Measurements from ENCODE around the gene KCTD15. TPM values are rescaled to one million over a fixed set of nuclear protein-coding genes. Genes with fewer than 3 reads are reported as not detected.

KCTD15 gene
- total RNA-seq, 1 experiment from 2014 or later: 41.5 TPM

DNA sequence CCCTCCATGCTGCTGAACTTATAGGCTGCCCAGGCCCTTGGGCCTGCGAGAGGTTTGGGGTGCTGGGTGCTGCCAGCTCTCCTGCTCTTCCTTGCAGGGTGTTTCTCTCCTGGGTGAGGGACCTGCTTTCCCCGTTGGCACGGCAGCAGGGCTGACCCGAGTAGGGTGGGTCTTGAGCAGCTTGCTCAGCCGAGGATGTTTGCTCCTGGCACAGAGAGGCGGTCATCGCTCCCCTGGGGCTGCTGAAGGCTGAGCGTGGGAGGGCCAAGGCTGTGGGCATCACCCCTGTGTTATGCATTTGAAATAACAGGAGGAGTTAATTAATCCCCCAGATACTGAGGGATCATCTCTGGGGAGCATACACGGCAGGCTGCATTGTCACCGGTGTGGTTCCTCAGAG lies 5.3 kb downstream of the KCTD15 start:
- no peak for DNase-seq (ENCODE audit: low spot score)
- TF ChIP-seq ELF4 (CRISPR knock-in tag; IDR thresholded peaks at IDR 0.05; ENCODE audit: low read depth) (no peak), SOX15 (CRISPR knock-in tag; IDR thresholded peaks at IDR 0.05) (no peak), ZNF138 (CRISPR knock-in tag; conservative IDR thresholded peaks at IDR 0.05) (no peak), ZNF232 (CRISPR knock-in tag; IDR thresholded peaks at IDR 0.05) (no peak), ETV6 (CRISPR knock-in tag; IDR thresholded peaks at IDR 0.05) (no peak), OVOL2 (CRISPR knock-in tag; IDR thresholded peaks at IDR 0.05; ENCODE audit: borderline replicate concordance) (no peak), MXD4 (CRISPR knock-in tag; IDR thresholded peaks at IDR 0.05; ENCODE audit: borderline replicate concordance) (no peak), ZBTB21 (CRISPR knock-in tag; IDR thresholded peaks at IDR 0.05; ENCODE audit: borderline replicate concordance) (no peak), SMAD3 (CRISPR knock-in tag; IDR thresholded peaks at IDR 0.05; ENCODE audit: borderline replicate concordance) (no peak)
- TF ChIP-seq, protein P1, sequence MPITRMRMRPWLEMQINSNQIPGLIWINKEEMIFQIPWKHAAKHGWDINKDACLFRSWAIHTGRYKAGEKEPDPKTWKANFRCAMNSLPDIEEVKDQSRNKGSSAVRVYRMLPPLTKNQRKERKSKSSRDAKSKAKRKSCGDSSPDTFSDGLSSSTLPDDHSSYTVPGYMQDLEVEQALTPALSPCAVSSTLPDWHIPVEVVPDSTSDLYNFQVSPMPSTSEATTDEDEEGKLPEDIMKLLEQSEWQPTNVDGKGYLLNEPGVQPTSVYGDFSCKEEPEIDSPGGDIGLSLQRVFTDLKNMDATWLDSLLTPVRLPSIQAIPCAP (CRISPR knock-in tag; IDR thresholded peaks at IDR 0.05): no peak
- TF ChIP-seq, protein P2, sequence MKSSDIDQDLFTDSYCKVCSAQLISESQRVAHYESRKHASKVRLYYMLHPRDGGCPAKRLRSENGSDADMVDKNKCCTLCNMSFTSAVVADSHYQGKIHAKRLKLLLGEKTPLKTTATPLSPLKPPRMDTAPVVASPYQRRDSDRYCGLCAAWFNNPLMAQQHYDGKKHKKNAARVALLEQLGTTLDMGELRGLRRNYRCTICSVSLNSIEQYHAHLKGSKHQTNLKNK (CRISPR knock-in tag; IDR thresholded peaks at IDR 0.05): no peak
- TF ChIP-seq, protein P3, sequence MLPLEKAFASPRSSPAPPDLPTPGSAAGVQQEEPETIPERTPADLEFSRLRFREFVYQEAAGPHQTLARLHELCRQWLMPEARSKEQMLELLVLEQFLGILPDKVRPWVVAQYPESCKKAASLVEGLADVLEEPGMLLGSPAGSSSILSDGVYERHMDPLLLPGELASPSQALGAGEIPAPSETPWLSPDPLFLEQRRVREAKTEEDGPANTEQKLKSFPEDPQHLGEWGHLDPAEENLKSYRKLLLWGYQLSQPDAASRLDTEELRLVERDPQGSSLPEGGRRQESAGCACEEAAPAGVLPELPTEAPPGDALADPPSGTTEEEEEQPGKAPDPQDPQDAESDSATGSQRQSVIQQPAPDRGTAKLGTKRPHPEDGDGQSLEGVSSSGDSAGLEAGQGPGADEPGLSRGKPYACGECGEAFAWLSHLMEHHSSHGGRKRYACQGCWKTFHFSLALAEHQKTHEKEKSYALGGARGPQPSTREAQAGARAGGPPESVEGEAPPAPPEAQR (CRISPR knock-in tag; IDR thresholded peaks at IDR 0.05): no peak
- Mint-ChIP-seq H3K27ac (no peak overlapping the region), H3K27me3 (ENCODE audit: low read depth) (no peaks in the 10 kb centered on the region), H3K9me3 (no peaks in the 10 kb centered on the region), H3K4me1 (peaks cover 20% of the 10 kb centered on the region), H3K36me3 (peaks cover 31% of the 10 kb centered on the region), H3K4me3 (no peak overlapping the region)
- no peak for ATAC-seq
- ChIA-PET CTCF (interaction anchor here (0.9 kb wide), 1 partner anchor 24 kb away, joined by 3 read pairs; no protein-coding TSS in a partner anchor), POLR2A (no interaction called here)

DNA sequence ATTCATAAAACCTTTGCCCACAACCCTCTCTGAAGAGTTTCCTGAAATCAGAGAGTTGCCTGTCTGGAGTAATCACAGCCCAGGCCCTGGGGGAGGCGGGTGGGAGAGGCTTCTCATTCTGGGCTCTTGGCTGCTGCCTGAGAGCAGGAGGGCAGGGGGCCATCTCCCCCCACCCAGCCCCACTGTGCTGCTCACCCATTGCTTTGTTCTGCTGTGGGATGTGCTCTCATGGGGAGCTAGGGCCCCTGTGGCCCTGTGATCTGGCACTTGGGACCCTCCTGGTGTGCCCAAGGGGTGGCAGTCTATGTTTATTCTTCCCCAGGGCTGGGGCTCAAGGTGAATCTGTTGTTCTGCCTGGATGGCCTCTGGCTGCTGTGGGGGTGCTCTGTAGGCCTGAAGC lies 6.1 kb downstream of the KCTD15 start:
- ATAC-seq: no peak
- Mint-ChIP-seq H3K36me3 (peaks cover 38% of the 10 kb centered on the region), H3K9me3 (no peaks in the 10 kb centered on the region), H3K4me1 (peaks cover 20% of the 10 kb centered on the region), H3K27ac (no peak overlapping the region), H3K27me3 (ENCODE audit: low read depth) (no peaks in the 10 kb centered on the region), H3K4me3 (no peak overlapping the region)
- no peak for DNase-seq (ENCODE audit: low spot score)
- ChIA-PET POLR2A (no interaction called here), CTCF (interaction anchor here (1.0 kb wide), 1 partner anchor 294 kb away, joined by 3 read pairs; no protein-coding TSS in a partner anchor)
- no peak for TF ChIP-seq ZBTB21 (CRISPR knock-in tag; IDR thresholded peaks at IDR 0.05; ENCODE audit: borderline replicate concordance)
- TF ChIP-seq ZNF423 (CRISPR knock-in tag; IDR thresholded peaks at IDR 0.05): no peak
- TF ChIP-seq, protein P4, sequence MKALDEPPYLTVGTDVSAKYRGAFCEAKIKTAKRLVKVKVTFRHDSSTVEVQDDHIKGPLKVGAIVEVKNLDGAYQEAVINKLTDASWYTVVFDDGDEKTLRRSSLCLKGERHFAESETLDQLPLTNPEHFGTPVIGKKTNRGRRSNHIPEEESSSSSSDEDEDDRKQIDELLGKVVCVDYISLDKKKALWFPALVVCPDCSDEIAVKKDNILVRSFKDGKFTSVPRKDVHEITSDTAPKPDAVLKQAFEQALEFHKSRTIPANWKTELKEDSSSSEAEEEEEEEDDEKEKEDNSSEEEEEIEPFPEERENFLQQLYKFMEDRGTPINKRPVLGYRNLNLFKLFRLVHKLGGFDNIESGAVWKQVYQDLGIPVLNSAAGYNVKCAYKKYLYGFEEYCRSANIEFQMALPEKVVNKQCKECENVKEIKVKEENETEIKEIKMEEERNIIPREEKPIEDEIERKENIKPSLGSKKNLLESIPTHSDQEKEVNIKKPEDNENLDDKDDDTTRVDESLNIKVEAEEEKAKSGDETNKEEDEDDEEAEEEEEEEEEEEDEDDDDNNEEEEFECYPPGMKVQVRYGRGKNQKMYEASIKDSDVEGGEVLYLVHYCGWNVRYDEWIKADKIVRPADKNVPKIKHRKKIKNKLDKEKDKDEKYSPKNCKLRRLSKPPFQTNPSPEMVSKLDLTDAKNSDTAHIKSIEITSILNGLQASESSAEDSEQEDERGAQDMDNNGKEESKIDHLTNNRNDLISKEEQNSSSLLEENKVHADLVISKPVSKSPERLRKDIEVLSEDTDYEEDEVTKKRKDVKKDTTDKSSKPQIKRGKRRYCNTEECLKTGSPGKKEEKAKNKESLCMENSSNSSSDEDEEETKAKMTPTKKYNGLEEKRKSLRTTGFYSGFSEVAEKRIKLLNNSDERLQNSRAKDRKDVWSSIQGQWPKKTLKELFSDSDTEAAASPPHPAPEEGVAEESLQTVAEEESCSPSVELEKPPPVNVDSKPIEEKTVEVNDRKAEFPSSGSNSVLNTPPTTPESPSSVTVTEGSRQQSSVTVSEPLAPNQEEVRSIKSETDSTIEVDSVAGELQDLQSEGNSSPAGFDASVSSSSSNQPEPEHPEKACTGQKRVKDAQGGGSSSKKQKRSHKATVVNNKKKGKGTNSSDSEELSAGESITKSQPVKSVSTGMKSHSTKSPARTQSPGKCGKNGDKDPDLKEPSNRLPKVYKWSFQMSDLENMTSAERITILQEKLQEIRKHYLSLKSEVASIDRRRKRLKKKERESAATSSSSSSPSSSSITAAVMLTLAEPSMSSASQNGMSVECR (CRISPR knock-in tag; IDR thresholded peaks at IDR 0.05; ENCODE audit: borderline replicate concordance): no peak
- TF ChIP-seq JUN (CRISPR knock-in tag; IDR thresholded peaks at IDR 0.05): no peak
- TF ChIP-seq, protein P5, sequence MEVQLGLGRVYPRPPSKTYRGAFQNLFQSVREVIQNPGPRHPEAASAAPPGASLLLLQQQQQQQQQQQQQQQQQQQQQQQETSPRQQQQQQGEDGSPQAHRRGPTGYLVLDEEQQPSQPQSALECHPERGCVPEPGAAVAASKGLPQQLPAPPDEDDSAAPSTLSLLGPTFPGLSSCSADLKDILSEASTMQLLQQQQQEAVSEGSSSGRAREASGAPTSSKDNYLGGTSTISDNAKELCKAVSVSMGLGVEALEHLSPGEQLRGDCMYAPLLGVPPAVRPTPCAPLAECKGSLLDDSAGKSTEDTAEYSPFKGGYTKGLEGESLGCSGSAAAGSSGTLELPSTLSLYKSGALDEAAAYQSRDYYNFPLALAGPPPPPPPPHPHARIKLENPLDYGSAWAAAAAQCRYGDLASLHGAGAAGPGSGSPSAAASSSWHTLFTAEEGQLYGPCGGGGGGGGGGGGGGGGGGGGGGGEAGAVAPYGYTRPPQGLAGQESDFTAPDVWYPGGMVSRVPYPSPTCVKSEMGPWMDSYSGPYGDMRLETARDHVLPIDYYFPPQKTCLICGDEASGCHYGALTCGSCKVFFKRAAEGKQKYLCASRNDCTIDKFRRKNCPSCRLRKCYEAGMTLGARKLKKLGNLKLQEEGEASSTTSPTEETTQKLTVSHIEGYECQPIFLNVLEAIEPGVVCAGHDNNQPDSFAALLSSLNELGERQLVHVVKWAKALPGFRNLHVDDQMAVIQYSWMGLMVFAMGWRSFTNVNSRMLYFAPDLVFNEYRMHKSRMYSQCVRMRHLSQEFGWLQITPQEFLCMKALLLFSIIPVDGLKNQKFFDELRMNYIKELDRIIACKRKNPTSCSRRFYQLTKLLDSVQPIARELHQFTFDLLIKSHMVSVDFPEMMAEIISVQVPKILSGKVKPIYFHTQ (CRISPR knock-in tag; IDR thresholded peaks at IDR 0.05): no peak

Measured in WTC11 (cell line).